ENCODE data around the gene ZMIZ1.

ZMIZ1 gene

DNA sequence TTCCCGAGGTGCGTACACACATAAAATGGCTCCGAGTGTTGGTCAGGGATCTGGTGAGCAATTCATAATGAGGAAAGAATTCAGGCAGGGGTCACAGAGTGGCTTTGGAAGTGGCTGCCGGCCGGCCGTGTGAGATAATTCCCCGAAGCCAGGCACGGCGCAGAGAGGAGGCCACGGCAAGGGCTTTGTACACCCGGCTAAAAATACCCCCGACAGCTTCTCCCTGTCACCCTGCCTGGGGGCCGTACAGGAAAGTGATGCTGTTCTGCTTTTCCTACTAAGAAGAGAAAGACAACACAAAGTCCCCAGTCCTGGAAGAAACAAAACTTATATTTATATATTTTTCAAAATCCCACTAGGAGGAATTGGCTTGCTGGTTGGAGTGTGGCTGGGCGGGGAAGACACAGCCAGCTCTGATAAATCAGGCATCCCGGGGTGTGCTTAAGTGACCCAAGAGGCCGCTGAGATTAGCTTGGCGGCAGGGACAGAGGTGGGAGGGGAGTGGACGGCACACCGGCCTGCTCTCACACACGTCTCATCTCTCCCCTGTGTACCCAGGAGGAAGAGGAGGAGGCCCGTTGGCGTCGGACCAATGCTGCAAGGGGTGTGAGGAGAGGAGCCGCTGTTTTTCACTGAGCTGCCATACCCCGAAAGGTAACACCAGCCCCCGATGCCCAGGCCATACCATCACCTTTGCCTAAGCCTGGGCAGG, 70.5 kb downstream of the ZMIZ1 start:
- no peak for DNase-seq (ENCODE audit: low spot score)

- DNase-seq (ENCODE audit: low spot score), result no peak
These were observed 71.5 kb downstream of the ZMIZ1 start for GRCh38 chr10:79140085-79140793.

DNA sequence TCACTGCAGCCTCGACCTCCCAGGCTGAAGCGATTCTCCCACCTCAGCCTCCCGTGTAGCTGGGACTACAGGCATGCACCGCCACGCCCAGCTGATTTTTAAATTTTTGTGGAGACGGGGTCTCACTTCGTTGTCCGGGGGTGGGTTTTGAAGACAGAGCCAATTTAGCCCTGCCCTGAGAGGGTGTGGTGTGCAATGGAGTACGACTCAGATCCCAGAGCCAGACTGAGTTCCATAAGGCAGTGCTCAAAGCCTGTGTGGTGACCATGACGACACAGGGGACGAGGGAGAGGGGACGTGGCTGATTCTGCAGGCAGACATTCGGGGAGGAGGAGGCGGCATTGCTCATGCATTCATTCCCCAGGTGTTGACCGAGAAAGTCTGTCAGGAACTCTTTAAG, 72.1 kb downstream of the ZMIZ1 start:
- DNase-seq (ENCODE audit: low spot score), result no peak

DNA sequence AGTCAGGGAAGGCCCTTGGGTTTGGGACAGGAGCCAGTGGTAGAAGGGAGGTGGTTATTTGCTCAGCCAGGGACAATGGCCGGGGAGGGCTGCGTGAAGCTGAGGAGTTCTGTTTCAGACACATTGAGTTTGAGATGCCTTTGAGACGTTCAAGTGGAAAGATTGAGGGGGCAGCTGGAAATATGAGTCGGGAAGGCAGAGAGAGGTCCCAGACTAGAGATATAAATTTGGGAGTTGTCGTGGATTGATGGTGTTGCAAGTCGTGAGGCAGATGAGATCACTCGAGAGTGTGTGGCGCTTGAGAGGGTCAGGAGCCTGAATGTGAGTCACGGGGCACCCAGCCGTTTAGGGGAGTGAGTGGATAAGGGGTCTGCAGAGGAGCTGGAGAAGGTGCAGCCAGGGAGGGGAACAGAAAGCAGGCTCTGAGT, 73.3 kb downstream of the ZMIZ1 start:
- no peak for DNase-seq (ENCODE audit: low spot score)

- DNase-seq (ENCODE audit: low spot score), result no peak
These were observed 74.0 kb downstream of the ZMIZ1 start for GRCh38 chr10:79142522-79143309.

- DNase-seq (ENCODE audit: low spot score), result no peak
These were observed 75.1 kb downstream of the ZMIZ1 start for GRCh38 chr10:79143879-79144278.

- no peak for DNase-seq (ENCODE audit: low spot score)
These were observed 75.8 kb downstream of the ZMIZ1 start for GRCh38 chr10:79144351-79145173.

- no peak for DNase-seq (ENCODE audit: low spot score)
These were observed 76.4 kb downstream of the ZMIZ1 start for GRCh38 chr10:79145174-79145483.

DNA sequence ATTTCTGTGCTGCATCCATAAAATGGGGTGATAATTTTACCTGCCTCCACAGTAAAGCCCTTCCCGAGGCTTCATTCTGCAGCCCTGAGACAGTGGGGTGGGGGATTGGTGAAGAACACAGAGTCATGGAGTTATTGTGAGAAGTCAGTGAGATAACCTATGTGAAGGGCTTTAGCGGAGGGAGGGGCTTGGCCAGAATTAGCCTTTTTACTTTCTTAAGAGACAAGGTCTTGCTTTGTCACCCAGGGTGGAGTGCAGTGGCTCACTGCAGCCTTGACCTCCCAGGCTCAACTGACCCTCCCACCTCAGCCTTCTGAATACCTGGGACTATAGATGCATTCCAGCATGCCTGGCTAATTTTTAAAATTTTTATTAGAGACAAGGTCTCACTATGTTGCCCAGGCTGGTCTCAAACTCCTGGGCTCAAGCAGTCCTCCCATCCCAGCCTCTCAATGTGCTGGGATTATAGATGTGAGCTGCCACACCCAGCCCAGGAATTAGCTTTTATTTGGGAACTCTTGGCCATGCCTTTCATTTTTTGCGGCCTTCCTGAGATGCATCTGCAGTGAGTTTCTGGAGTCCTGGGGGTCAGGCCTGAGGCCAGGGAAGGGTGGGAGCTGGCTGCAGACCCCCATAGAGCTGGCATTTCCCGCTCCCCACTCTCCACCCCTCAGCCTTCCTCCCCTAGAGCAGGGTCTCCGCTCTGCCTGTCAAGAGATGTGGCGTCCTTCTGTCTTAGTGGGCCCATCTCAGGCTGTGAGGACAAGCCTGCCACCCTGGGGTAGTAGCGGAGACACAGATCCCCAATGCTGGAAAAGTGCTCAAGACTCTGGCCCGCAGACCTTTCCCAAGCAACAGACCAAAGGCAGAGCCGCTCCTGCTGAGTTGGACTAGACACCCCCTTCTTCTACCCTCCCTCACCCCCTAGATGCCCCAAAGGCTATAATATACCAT, 77.0 kb downstream of the ZMIZ1 start:
- DNase-seq (ENCODE audit: low spot score), result no peak

GRCh38 chr10:79146611-79147130, 77.9 kb downstream of the ZMIZ1 start:
- peak; percentile 47 for DNase-seq (ENCODE audit: low spot score)

DNA sequence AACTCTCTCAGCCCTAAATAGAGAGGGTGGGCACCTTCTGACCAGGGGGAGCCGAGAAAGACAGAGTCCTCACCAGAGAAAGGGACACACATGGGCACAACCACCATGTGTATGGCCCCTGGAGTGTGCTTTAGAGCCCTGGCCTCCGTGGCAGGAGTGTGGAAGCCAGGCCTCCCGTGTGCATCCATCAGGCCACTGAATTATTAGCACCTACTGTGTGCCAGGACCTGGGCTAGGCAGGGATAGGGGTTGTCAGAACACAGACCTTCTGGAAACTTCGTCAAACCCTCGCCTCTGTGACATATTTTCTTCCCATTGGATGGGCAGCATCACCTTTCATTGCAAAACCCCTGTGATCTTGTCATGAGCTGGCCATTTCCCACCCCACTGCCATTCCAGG, 78.5 kb downstream of the ZMIZ1 start:
- no peak for DNase-seq (ENCODE audit: low spot score)

GRCh38 chr10:79147796-79148451, 79.2 kb downstream of the ZMIZ1 start:
- no peak for DNase-seq (ENCODE audit: low spot score)

DNA sequence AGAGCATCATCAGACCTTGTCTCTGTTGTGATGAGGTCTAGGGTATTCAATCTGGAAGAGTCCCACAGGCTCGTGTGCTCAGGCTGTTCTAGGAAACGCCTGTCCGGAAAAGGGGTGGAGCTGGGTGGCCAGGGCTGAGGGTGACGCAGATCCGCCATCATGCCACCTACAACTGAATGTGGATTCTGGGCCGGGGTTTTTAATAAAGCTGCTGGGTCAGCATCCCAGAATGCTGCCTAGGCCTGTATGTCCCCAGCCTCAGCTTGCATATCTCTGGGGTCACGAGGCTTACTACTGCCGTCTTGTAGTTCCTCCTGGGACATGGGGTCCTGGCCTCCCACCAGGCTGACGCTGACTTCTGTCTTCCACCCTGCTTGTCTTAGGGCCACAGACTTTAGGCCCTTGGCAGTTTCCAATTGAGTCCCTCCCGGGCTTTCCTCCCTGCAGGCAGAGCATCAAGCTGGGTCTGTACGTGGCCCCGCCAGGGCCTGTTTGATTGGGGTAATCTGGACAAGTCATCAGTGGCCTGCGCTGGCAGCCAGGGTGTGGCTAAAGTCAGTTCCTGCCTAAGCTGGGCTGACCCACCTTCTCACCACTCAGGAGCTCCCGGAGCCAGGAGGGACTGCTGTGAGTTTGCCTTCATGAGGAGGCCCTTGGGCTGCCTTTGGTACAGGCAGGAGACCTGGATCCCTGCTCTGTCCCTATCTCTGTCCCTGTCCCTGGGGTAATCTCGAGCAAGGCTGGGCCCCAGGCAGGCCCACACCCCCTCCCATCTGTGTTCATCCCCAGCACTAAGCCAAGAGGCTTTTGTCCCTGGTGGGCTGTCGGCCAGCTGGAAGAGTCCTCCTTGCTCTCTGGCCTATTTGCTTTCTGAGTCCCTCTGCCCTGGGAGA, 79.9 kb downstream of the ZMIZ1 start:
- DNase-seq (ENCODE audit: low spot score), result no peak

- DNase-seq (ENCODE audit: low spot score), result no peak
These were observed 80.5 kb downstream of the ZMIZ1 start for GRCh38 chr10:79149345-79149661.

- peak; percentile 53 for DNase-seq (ENCODE audit: low spot score)
These were observed 81.1 kb downstream of the ZMIZ1 start for GRCh38 chr10:79149662-79150443.

DNA sequence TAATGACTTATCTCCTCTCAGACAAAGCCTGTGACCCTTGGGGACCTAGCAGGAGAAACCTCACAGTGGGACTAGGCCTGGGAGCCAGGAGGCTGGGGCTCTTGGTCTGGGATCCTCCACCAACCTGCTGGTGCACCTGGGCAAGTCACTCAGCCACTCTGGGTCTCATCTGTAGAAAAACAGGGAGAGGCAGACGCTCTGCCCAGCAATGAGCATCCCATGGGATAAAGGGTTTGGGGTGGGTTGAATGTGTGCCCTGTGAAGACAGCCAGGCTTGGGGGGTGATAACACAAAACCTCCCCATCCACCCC, 81.6 kb downstream of the ZMIZ1 start:
- DNase-seq (ENCODE audit: low spot score), result no peak

DNA sequence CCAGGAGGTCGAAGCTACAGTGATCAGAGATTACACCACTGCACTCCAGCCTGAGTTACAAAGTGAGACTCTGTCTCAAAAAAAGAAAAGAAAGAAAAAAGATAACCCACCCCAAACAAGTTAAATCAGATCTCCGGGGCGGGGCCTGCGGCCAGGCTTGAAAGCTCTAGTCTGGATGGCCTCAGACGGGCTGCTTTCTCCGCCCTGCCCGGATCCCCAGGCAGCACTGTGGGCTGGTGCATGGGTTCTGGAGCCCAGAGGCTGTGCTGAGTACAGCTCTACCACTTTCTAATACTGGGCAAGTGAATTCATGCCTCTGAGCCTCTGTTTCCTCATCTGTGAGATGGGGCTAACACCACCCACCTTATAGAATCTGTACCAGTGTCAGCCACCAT, 83.7 kb downstream of the ZMIZ1 start:
- DNase-seq (ENCODE audit: low spot score), result no peak

DNA sequence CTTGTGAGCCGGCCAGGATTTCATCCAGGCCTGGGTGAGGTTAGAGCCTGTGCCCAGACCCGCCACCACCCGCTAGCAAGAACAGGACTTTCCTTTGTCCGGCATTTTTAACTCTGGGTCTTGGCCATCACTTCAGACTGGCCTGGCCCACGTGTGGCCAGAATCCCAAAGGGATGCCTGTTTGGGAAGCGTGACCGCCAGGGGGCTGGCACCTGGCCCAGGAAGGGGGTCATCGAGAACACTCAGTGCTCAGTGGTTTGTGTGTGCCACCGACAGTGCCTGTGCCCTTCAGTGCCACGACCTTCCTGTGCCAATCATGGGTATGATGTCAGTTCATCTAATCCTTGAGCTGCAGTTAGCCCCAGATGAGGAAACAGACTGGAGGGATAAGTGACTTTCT, 85.0 kb downstream of the ZMIZ1 start:
- no peak for DNase-seq (ENCODE audit: low spot score)
